ENCODE results near the gene FGF14.
"Not testable (repeated sequence)": the region's sequence is repeated elsewhere in the genome, so short reads cannot be mapped to it uniquely, and the experiment has no call there.

The FGF14 gene

GRCh38 chr13:101911752-101912151 is 490.1 kb downstream of the FGF14 start:
- no peak for DNase-seq

- no peak for DNase-seq
Measured at GRCh38 chr13:101903890-101904289, 498.0 kb downstream of the FGF14 start.

GRCh38 chr13:101898676-101899075 is 503.2 kb downstream of the FGF14 start:
- DNase-seq, result no peak

- no peak for DNase-seq
Measured at GRCh38 chr13:101896541-101896940, 505.3 kb downstream of the FGF14 start.

GRCh38 chr13:101893021-101893420 is 508.8 kb downstream of the FGF14 start:
- no peak for DNase-seq

- no peak for DNase-seq
Measured at GRCh38 chr13:101892296-101892695, 509.6 kb downstream of the FGF14 start.

- no peak for DNase-seq
Measured at GRCh38 chr13:101881593-101881992, 520.3 kb downstream of the FGF14 start.

- no peak for DNase-seq
Measured at GRCh38 chr13:101880581-101880980, 521.3 kb downstream of the FGF14 start.

- no peak for DNase-seq
Measured at GRCh38 chr13:101876951-101877350, 524.9 kb downstream of the FGF14 start.

- no peak for DNase-seq
Measured at GRCh38 chr13:101875717-101876393, 526.0 kb downstream of the FGF14 start.

GRCh38 chr13:101875091-101875490 is 526.8 kb downstream of the FGF14 start:
- DNase-seq, result no peak

GRCh38 chr13:101869553-101869952 is 532.3 kb downstream of the FGF14 start:
- no peak for DNase-seq

GRCh38 chr13:101868585-101869469 is 533.0 kb downstream of the FGF14 start:
- no peak for DNase-seq

GRCh38 chr13:101866889-101867581 is 534.8 kb downstream of the FGF14 start:
- DNase-seq, result no peak

GRCh38 chr13:101858860-101859259 is 543.0 kb downstream of the FGF14 start:
- DNase-seq, result no peak

GRCh38 chr13:101846701-101847100 is 555.1 kb downstream of the FGF14 start:
- no peak for DNase-seq

- no peak for DNase-seq
Measured at GRCh38 chr13:101846249-101846648, 555.6 kb downstream of the FGF14 start.

- DNase-seq, result no peak
Measured at GRCh38 chr13:101845245-101846020, 556.4 kb downstream of the FGF14 start.

- DNase-seq, result no peak
Measured at GRCh38 chr13:101841698-101842097, 560.1 kb downstream of the FGF14 start.

GRCh38 chr13:101838323-101838722 is 563.5 kb downstream of the FGF14 start:
- no peak for DNase-seq

GRCh38 chr13:101837778-101838177 is 564.1 kb downstream of the FGF14 start:
- DNase-seq, result not testable (repeated sequence)

GRCh38 chr13:101837288-101837687 is 564.6 kb downstream of the FGF14 start:
- no peak for DNase-seq

GRCh38 chr13:101835920-101836319 is 565.9 kb downstream of the FGF14 start:
- DNase-seq, result no peak
